ENCODE results near the gene SDSL.
A peak's percentile ranks its signal among the peaks of the same experiment; 100 is the strongest.

SDSL gene

DNA sequence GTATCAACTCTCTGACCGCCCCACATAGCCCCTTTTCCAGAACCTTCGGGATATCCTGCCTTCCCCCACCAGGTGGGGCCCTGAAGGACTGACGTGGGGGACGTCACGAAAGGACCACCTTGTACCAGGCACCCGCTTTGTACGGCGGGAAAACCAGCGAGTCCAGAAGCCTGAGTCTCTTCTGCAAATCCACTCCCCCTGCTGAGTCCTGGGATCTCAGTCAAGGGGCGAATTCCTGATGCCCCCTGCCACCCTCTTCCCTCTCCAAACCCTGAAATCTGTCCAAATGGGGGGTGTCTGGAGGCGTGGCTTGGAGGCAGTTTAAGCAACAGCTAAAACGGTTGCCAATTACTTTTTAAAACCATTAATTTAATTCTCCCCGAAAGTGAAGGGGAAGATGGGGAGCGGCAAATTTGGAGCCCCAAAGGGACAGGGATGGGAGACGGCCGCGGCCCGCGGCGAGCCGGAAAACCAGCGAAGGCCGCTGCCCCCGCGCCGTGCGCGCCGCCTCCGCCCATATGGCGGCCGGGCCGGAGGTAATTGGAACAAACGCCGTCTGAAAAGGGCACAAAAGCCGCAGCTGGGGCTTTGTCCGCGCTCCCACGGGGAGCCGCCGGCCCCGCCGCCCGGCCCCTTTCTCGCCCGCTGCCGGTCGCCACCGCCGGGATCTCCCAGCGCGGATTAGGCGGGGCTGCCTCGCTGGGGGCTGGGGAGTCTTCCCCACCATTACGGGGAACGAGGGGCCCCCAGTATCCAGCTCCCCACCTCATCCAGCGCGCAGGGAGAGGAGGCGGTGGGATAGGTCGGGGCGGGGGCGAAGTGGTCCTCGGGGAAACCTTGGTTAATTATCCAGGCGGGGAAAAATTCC, 42.9 kb downstream of the SDSL start:
- no peaks in the 10 kb centered on the region for H3K9me3 Mint-ChIP-seq
- H3K4me3 Mint-ChIP-seq: peak overlapping the region; percentile 66
- no peaks in the 10 kb centered on the region for H3K36me3 Mint-ChIP-seq
- no peak overlapping the region for H3K27ac Mint-ChIP-seq
- peaks cover 37% of the 10 kb centered on the region for H3K4me1 Mint-ChIP-seq
- peaks cover 46% of the 10 kb centered on the region for H3K27me3 Mint-ChIP-seq

DNA sequence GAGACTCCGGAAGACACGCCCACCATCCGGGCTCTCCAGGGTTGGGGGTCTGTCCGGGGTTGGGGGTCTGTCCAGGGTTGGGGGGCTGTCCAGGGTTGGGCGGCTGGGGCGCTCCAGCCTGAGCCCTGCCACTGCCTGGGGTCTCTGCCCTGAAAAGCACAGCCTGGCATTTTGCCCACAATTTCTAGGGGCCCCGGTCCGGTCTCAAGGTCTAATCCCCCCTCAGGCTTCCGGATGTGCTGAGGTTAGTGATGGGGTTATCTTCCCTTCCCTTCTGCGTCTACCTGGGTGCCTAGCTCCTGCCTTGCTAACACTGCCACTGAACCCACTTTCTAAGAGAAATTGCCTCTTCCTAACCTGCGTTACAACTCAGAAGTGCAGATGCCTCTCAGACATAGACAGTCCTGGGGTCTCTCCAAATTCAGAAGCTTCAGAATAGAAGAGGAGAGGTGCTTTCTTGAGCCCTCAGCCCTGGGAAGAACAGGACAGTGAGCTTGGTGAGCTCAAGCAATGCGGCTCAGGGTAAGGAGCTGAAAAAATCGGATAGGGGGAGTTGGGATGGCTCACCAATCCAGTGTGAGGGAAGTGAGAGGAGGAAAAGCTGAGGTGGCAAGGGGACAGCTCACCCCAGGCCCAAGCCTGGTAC, 43.8 kb downstream of the SDSL start:
- no peaks in the 10 kb centered on the region for H3K36me3 Mint-ChIP-seq
- no peak overlapping the region for H3K4me3 Mint-ChIP-seq
- no peak overlapping the region for H3K27ac Mint-ChIP-seq

DNA sequence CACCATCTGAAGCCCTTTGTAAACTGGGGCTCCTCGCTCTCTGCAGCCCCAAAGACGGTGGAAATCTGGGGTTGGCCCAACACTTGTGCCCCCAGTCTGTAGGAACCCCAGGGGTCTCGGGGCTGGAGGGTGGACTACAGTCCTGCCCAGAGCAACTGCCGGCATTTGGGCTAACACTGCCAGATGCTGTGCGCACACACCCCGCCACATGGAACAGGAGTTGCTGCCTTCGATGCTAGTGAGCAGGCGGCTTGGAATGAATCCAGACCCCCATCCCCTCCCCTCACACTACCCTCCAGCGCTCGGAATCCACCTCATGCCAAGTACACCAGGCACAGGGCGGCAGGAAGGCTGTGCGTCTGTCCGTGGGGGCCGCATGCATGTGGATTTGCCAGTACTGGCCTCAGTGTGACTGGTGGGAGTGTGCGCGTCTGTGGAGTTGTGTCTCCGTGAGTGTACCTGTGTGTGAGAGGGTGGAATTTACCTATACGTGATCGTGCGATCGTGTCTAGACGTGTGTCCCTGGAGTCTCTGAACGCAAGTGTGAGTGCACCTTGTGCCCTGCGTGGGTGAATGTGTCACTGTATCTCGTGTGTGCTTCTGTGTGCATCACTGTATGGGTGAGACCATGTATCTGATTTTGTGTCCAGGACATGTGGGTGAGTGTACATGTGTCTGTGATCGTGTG, 44.4 kb downstream of the SDSL start:
- H3K9me3 Mint-ChIP-seq: no peaks in the 10 kb centered on the region
- H3K4me3 Mint-ChIP-seq: peak overlapping the region; percentile 0
- peaks cover 47% of the 10 kb centered on the region for H3K27me3 Mint-ChIP-seq
- peaks cover 35% of the 10 kb centered on the region for H3K4me1 Mint-ChIP-seq
- H3K36me3 Mint-ChIP-seq: no peaks in the 10 kb centered on the region
- no peak overlapping the region for H3K27ac Mint-ChIP-seq

More for the DNA sequence above, 43.8 kb downstream of the SDSL start:
- peaks cover 37% of the 10 kb centered on the region for H3K4me1 Mint-ChIP-seq
- H3K27me3 Mint-ChIP-seq: peaks cover 49% of the 10 kb centered on the region
- H3K9me3 Mint-ChIP-seq: no peaks in the 10 kb centered on the region

DNA sequence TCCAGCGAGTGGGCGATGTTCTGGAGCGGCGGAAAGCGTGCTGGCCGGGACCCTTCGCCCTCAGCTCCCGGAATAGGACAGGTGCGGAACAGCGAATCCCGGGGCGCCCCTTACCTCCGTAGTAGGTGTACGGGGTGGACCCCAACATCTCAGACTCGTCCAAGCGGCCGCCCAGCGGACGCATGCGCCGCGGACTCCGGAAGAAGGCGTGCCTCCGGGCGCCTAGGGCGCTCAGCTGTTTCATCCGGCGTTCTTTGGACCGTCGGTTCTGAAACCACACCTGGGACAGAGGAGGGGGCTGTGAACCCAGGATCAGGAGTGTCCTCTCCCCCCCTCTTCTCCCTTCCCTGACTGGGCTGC, 44.9 kb downstream of the SDSL start:
- Mint-ChIP-seq H3K4me1 (peaks cover 36% of the 10 kb centered on the region), H3K27me3 (peaks cover 48% of the 10 kb centered on the region), H3K27ac (no peak overlapping the region), H3K9me3 (no peaks in the 10 kb centered on the region), H3K4me3 (peak overlapping the region; percentile 0), H3K36me3 (no peaks in the 10 kb centered on the region)

DNA sequence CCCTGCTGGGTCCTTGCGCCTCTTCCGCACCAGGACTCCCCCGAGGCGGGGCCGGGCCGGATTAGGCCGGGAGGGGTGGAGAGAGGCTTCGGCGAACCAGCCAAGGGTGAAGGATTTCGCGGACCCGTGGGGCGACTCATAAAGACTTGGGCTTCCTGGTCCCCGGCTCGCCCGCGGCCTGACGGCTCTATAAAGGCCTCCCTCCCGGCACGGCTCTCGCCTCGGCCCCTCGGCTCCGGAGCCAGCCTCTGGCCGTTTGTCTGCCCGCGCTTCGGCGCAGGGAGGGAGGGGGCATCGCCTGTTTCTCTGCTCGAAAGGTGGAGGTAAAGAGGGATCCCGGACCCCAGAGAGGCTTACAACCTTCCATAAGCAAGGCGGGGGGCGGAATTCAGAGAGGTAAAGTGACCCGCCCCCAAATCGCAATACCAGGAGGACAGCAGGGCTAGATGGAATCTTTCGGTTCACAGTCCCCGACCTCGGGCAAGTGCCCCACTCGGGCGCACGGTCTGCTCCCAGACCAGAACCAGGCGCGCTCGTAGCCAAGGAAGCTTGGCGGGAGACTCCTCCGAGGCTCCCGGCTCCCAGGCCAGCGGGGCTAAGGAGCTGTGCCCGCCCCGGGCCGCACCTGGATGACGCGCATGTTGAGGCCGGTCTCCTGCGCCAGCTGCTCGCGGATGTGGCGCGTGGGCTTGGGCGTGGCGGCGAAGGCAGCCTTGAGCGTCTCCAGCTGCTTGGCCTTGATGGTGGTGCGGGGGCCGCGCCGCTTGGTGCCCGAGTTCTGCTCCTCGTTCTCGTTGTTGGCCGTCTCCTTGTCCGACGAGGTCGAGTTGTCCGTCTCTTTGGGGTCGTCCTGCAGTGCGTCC, 45.6 kb downstream of the SDSL start:
- Mint-ChIP-seq H3K27me3 (peaks cover 46% of the 10 kb centered on the region), H3K4me1 (peaks cover 33% of the 10 kb centered on the region), H3K9me3 (no peaks in the 10 kb centered on the region), H3K27ac (no peak overlapping the region), H3K4me3 (no peak overlapping the region), H3K36me3 (no peaks in the 10 kb centered on the region)

DNA sequence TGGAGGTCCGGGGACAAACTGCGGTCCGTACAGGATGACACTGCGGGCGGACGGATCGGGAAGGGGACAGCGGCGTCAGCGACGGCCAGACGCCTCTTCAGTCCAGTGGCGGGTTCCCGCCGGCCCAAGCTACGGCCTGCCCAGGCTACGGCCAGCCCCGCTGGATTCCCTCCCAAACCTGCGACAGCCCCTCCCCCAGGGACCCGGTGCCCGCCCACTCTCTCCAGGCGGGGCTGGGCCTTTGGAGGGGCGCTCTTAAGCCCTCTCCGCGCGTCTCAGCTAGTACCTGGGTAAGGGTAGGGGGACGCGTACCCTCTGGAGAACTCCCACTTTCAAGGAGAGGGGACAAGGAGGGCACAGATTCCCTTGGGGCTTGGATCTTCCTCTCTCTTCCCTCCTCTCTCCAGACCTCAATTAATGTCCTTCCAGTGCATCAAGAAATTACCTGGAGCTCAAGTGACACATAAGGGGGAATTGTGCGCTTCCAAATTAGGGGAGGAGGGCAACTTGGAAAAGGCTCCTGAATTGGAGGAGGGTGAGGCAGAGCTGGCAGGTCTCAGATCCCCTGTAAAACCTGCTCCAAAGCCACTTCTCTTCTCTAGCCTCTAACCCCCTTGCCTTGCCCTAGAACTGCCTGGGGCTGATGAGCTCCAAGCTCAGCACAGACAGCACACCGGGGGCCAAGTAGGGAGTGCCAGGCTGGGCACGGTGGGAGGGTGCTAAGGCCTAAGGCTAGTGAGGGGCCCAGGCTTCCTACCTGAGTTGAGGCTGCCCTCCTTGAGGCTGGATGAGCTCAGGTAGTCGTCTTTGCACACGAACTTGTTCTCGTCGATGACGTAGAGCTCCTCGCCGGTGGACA, 46.4 kb downstream of the SDSL start:
- no peak overlapping the region for H3K4me3 Mint-ChIP-seq
- H3K27me3 Mint-ChIP-seq: peaks cover 51% of the 10 kb centered on the region
- peaks cover 30% of the 10 kb centered on the region for H3K4me1 Mint-ChIP-seq
- no peak overlapping the region for H3K27ac Mint-ChIP-seq
- no peaks in the 10 kb centered on the region for H3K36me3 Mint-ChIP-seq
- H3K9me3 Mint-ChIP-seq: no peaks in the 10 kb centered on the region

DNA sequence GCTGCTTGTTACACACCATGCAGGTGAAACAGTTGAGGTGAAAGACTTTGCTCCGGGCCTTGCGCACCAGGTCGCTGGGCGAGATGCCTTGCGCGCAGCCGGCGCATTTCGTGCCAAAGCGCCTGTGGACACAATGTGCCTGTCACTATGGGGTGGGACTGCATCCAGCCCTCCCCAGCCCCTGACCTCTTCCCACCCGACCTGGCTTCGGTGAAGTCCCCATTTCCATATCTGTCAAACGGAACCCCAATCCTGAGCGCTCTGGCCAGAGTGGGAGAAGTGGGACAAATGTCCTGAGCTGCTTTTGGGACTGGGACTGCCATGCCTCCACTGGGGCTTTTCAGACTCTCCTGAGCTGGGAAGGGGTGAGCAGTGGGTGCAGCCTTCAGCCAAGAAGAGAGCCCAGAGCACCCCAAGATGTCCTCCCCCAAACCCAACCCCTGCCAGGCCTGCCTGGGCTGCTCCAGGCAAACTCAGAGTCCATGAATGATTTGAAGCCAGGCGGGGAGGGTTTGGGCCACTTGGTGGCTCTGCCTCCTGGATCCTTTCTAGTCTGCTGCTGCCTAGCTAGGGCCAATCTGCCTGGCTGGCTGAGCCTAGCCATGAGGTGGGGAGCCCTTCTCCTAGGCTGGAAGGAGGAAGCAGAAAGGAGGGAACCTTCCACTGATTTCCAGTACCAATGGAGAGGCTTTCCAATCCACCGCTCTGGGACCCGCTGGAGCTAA, 47.2 kb downstream of the SDSL start:
- no peak overlapping the region for H3K27ac Mint-ChIP-seq
- no peaks in the 10 kb centered on the region for H3K36me3 Mint-ChIP-seq
- peaks cover 28% of the 10 kb centered on the region for H3K4me1 Mint-ChIP-seq
- H3K4me3 Mint-ChIP-seq: no peak overlapping the region
- no peaks in the 10 kb centered on the region for H3K9me3 Mint-ChIP-seq
- peaks cover 51% of the 10 kb centered on the region for H3K27me3 Mint-ChIP-seq

DNA sequence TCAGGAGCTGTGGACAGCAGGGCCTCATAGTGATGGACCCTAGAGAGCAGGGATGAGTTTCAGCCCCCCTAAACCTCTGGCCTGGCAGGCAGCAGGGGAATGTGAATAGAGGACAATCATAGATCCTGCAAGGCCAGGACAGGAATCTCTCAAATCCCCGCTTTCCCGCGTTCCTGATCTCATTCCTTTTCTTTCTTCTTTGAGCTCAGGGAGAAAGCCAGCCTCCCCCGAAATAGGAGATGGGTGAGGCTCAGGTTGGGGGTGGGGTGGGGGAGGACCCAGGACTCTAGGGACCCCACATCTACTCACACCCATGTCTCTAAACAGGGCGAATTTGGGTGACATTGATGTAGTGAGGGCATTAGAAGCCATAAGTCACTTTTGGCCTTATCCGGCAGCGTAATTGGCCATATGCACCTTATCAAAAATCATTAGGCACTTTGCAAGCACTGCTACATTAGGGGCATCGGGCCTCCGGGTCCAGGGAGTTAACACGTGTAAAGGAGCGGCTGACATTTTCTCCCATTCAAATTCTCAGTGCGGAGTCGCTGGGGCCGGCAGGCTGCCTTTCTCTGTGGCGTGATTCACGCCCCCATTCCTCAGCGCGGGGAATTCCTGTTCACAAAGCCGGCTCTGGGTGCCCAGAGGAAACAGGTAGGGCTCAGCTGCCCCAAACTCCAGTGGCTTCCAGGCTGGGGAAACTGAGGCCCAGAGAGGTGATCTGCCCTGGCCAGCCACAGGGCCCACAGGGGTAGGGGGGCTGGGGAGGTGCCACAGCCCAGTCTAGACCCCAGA, 48.0 kb downstream of the SDSL start:
- H3K4me3 Mint-ChIP-seq: no peak overlapping the region
- H3K36me3 Mint-ChIP-seq: no peaks in the 10 kb centered on the region

DNA sequence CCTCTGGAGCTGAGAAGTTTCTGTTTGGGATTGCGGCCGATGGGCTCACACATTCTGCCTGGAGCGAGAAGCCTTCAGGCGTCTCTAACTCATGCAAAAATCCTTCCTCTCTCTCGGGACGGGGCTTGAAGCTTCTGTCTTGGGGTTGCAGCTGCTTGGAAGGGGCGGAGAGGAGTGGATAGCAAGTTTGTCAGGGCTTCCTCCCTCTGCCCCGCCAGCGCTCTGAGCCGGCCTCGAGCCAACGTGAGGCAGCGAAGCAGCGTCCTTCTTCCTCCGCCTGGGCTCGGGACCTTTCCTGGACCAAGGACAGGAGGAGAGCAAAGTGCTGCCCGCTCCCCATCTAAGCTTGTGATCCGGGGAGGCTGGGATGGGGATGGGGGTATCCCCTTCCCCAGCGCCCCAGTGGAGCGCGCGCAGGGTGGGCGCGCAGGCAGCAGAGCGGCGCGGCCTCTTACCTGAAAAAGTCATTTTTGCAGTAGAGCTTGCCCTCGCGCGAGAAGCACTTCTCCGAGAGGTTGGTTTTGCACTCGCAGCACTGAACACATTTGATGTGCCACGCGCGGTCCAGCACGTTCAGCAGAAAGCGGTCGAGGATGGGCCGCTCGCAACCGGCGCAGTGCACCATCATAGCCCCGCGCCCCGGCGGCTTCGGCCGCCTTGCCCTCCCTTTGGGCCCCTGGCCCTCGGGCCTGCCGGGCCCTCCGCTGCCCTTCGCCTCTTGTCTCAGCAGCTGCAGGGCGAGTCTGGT, 48.9 kb downstream of the SDSL start:
- no peaks in the 10 kb centered on the region for H3K9me3 Mint-ChIP-seq
- H3K36me3 Mint-ChIP-seq: no peaks in the 10 kb centered on the region
- peaks cover 21% of the 10 kb centered on the region for H3K4me1 Mint-ChIP-seq
- H3K4me3 Mint-ChIP-seq: no peak overlapping the region
- H3K27me3 Mint-ChIP-seq: peaks cover 56% of the 10 kb centered on the region
- peak overlapping the region; percentile 30 for H3K27ac Mint-ChIP-seq

More for the DNA sequence above, 48.0 kb downstream of the SDSL start:
- Mint-ChIP-seq H3K9me3 (no peaks in the 10 kb centered on the region), H3K27me3 (peaks cover 53% of the 10 kb centered on the region), H3K27ac (no peak overlapping the region), H3K4me1 (peaks cover 23% of the 10 kb centered on the region)

DNA sequence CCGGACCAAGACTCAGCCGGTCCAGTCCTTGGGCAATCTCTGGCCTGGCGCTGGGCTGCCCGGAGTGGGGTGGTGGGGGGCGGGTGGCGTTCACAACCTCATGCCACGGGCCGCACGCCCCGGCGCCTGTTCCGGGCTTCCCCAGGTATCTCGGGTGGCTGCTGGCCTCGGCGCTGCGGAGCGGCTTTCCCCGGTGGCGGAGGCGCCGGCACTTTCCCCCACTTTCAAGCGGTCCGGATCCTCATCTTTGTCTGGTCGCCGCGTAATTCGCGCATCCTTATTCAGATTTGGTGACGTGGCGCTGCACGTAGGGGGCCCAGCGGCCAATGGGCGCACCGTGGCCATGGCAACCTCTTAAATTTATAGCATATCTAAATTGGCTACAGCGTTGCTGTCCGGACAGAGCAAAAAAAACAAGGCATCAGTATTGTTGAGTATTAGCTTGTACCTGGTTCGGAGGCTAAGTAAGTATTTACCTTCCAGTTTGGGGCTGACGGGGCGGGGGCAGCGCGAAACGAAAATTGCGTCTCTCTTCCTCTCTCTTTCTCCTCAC, 49.5 kb downstream of the SDSL start, which contains the start of gene LHX5:
LHX5 (minus strand) TSS at position 253 of the 553 bp plus-strand sequence. CDS start 373 bp downstream, outside the sequence.
- Mint-ChIP-seq H3K9me3 (no peaks in the 10 kb centered on the region), H3K4me3 (no peak within 1 kb of the TSS), H3K27ac (peak within 1 kb of the TSS; percentile 30), H3K36me3 (no peaks in the 10 kb centered on the region), H3K27me3 (peaks cover 52% of the 10 kb centered on the region), H3K4me1 (peaks cover 18% of the 10 kb centered on the region)

DNA sequence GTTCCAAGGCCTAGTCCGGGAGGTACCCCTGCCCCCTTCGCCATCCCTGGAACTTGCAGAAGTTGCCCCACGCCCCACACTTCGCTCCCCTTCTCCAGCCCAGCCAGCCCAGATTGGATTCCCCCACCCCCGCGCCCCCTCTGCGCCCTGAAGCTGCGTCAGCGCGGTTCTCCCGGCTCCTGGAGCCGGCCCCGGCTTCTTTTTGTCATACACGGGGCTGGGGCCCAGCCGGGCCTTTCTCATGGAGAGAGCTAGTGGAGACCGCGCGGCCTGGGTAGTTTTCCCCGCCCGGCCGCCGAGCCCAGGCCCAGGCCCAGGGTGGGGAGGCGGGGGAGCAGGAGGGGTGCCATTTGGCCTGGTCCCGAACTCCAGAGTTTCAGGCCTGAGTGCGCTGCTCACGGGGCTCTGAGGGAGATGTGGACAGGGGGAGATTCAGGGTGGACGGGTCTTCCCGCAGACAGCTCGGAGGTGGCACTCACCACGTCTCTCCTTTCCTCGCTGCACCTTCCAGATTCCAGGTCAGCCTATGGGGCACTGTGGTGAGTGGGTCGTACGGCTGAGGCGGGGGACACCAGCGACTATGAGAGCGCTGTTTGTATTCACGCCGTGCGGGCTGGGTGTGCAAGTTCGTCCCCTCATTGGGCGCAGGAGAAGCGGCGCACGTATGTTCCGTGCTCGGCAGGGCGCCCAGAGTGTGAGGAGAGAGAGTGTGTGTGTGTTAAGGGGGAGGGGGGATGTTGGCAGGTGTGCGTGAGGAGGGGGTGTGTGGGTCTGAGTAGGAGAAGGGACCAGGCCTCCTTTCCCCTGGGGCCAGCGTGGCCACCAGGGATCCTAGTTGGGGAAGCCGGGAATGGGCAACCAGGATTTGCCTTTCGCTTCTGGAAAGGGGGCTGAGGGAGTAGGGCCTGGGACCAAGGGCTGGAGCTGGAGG, 50.3 kb downstream of the SDSL start:
- no peaks in the 10 kb centered on the region for H3K36me3 Mint-ChIP-seq
- peaks cover 14% of the 10 kb centered on the region for H3K4me1 Mint-ChIP-seq
- no peaks in the 10 kb centered on the region for H3K9me3 Mint-ChIP-seq
- H3K4me3 Mint-ChIP-seq: no peak overlapping the region
- no peak overlapping the region for H3K27ac Mint-ChIP-seq
- peaks cover 52% of the 10 kb centered on the region for H3K27me3 Mint-ChIP-seq

DNA sequence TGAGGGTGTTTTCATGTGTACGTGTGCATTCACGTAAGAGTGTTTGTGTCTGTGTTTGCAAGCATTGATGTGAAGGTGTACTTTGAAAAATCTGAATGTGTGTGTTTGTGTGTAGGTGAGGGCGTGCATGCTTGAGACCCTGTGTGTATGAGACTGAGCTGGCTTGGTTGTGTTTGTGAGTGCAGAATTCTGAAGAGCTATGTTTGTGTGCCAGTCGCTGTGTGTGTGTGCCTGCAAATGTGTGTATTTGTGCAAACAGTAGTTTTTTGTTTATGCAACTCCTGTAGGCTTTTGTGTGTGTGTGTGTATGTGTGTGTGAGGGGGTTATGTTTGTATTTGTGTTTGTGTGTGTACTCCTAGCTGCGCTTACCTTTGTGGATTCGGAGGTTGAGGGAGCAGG, 51.2 kb downstream of the SDSL start:
- no peaks in the 10 kb centered on the region for H3K9me3 Mint-ChIP-seq
- H3K4me3 Mint-ChIP-seq: no peak overlapping the region
- no peaks in the 10 kb centered on the region for H3K36me3 Mint-ChIP-seq
- no peak overlapping the region for H3K27ac Mint-ChIP-seq
- peaks cover 14% of the 10 kb centered on the region for H3K4me1 Mint-ChIP-seq
- H3K27me3 Mint-ChIP-seq: peaks cover 56% of the 10 kb centered on the region
